Stomach (tissue), 4 donors: ENCODE results near the gene ERVW-1.

Experiments used
- EP300 ChIP-seq: sonication (generic); formaldehyde crosslinking; IDR thresholded peaks from one replicate; pipeline ENCODE4 v1.6.1; 2017; ENCODE audit warnings: antibody characterized with exemption
- POLR2A ChIP-seq, 4 donors: fragments of 450-650 bp; IDR thresholded peaks; one replicate each; pipeline ENCODE4 v1.6.1; 2016; ENCODE audit warnings: antibody characterized with exemption in 4 of 4, control low read depth in 2 of 4, mild to moderate bottlenecking in 1 of 4, moderate library complexity in 1 of 4
- TF ChIP-seq, protein P1 (sequence below), 7 experiments: fragments of 450-650 bp in 4 of 7; fragments of 200-600 bp in 3 of 7; sonication (generic) in 3 of 7; IDR thresholded peaks; one replicate each; pipeline ENCODE4 v1.5.1; 2016 to 2019; ENCODE audit warnings: antibody characterized with exemption in 7 of 7, control low read depth in 2 of 7, mild to moderate bottlenecking in 1 of 7

DNA sequence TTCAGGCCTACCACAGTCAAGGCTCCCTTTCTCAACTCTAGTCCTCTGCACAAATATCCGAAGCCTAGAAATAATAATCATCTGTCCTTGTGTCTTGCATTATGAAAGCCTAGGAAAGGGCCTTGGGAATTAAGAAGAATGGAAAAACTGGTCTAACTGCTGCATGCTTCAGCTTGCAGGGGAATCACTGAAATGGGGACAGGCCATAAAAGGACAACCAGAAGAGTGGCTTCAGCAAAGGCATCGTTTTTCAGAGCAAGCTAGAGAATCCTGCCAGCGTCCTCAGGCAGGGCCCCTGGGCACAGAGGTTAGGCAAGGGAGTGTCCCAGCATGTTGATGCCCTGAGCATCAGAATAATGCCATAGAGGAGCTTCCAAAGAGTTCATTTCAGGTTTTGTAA, 13.2 kb downstream of the ERVW-1 start:
- TF ChIP-seq, protein P1, sequence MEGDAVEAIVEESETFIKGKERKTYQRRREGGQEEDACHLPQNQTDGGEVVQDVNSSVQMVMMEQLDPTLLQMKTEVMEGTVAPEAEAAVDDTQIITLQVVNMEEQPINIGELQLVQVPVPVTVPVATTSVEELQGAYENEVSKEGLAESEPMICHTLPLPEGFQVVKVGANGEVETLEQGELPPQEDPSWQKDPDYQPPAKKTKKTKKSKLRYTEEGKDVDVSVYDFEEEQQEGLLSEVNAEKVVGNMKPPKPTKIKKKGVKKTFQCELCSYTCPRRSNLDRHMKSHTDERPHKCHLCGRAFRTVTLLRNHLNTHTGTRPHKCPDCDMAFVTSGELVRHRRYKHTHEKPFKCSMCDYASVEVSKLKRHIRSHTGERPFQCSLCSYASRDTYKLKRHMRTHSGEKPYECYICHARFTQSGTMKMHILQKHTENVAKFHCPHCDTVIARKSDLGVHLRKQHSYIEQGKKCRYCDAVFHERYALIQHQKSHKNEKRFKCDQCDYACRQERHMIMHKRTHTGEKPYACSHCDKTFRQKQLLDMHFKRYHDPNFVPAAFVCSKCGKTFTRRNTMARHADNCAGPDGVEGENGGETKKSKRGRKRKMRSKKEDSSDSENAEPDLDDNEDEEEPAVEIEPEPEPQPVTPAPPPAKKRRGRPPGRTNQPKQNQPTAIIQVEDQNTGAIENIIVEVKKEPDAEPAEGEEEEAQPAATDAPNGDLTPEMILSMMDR (IDR thresholded peaks at IDR 0.05), result no peak
- TF ChIP-seq POLR2A (IDR thresholded peaks at IDR 0.05) (no peak), EP300 (no peak)
